Measurements from ENCODE around the gene XNDC1N.

Gene XNDC1N

DNA sequence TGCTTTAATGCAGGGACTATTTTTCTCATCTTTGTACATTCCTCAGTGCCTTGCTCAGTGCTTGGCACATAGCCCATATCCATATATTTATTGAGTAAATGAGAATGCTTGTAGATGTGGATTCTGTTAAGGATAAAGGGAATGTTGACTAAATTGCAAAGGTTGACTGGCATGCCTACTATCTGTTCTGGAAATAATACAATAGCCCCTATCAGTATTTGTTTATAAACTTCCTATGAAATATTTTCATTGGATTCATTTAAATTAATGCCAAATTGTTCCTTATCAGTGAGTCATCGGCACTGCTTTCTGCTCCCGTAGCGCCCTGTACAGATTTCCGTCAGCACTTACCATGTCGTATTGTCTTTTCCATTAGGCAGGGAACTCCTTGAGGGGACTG is 8.4 kb upstream of the XNDC1N start:
- Mint-ChIP-seq H3K27ac (no peak overlapping the region), H3K4me1 (no peaks in the 10 kb centered on the region), H3K4me3 (no peak overlapping the region), H3K36me3 (ENCODE audit: low read depth) (no peaks in the 10 kb centered on the region), H3K27me3 (ENCODE audit: low read depth, poor library complexity) (no peaks in the 10 kb centered on the region), H3K9me3 (no peaks in the 10 kb centered on the region)
- TF ChIP-seq, protein P1, sequence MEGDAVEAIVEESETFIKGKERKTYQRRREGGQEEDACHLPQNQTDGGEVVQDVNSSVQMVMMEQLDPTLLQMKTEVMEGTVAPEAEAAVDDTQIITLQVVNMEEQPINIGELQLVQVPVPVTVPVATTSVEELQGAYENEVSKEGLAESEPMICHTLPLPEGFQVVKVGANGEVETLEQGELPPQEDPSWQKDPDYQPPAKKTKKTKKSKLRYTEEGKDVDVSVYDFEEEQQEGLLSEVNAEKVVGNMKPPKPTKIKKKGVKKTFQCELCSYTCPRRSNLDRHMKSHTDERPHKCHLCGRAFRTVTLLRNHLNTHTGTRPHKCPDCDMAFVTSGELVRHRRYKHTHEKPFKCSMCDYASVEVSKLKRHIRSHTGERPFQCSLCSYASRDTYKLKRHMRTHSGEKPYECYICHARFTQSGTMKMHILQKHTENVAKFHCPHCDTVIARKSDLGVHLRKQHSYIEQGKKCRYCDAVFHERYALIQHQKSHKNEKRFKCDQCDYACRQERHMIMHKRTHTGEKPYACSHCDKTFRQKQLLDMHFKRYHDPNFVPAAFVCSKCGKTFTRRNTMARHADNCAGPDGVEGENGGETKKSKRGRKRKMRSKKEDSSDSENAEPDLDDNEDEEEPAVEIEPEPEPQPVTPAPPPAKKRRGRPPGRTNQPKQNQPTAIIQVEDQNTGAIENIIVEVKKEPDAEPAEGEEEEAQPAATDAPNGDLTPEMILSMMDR (IDR thresholded peaks at IDR 0.05) = no peak
- no peak for DNase-seq

DNA sequence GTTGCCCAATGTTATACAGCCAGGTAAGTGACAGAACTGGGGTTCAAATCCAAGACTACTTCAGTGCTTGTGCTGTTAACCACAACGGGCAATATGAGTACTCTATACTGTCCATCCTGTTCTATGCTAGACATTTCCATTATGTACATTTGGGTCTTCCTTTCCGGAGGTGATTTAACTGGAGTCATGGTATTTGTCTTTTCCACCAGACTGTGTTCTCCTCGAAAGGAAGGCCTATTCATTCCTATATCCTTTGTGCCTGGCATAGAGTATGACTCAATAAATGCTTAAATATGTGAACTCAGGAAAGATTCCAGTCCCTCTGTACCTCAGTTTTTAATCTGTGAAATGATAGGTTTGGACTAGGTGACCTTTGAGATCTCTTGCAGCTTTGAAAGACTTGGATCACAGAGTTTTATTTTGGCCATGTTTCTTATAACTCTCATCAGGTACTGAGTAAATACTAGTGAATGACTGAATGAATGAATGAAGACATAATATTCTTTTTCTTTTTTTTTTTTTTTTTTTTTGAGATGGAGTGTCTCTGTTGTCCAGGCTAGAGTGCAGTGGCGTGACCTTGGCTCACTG is 7.0 kb upstream of the XNDC1N start:
- no peaks in the 10 kb centered on the region for H3K9me3 Mint-ChIP-seq
- no peaks in the 10 kb centered on the region for H3K27me3 Mint-ChIP-seq (ENCODE audit: low read depth, poor library complexity)
- H3K4me1 Mint-ChIP-seq = peaks cover 2% of the 10 kb centered on the region
- H3K36me3 Mint-ChIP-seq (ENCODE audit: low read depth) = no peaks in the 10 kb centered on the region
- H3K27ac Mint-ChIP-seq = no peak overlapping the region
- TF ChIP-seq, protein P1 (IDR thresholded peaks at IDR 0.05) = no peak
- no peak overlapping the region for H3K4me3 Mint-ChIP-seq
- no peak for DNase-seq

DNA sequence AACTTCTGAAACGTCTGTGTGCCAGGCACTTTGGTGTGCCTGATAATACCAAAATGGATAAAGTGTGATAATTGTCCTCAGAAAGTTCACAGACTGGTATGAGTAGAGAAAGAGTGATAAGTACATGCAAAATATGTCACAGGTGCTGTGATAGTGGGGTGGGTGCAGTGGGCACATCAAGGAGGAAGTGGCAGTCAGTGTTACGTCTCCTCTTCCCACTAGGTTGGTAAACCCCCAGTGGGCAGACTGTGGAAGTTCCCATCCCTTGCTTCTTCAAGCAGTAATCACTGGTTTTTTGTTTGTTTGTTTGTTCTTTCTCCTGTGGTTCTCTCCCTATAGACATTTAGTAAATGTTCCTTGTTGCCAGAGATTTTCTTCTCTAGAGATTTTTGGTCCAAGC is 5.8 kb upstream of the XNDC1N start:
- Mint-ChIP-seq H3K4me3 (no peak overlapping the region), H3K9me3 (no peaks in the 10 kb centered on the region), H3K27me3 (ENCODE audit: low read depth, poor library complexity) (no peaks in the 10 kb centered on the region), H3K36me3 (ENCODE audit: low read depth) (no peaks in the 10 kb centered on the region), H3K27ac (no peak overlapping the region), H3K4me1 (peaks cover 14% of the 10 kb centered on the region)
- TF ChIP-seq, protein P1 (IDR thresholded peaks at IDR 0.05) = no peak
- DNase-seq = no peak

DNA sequence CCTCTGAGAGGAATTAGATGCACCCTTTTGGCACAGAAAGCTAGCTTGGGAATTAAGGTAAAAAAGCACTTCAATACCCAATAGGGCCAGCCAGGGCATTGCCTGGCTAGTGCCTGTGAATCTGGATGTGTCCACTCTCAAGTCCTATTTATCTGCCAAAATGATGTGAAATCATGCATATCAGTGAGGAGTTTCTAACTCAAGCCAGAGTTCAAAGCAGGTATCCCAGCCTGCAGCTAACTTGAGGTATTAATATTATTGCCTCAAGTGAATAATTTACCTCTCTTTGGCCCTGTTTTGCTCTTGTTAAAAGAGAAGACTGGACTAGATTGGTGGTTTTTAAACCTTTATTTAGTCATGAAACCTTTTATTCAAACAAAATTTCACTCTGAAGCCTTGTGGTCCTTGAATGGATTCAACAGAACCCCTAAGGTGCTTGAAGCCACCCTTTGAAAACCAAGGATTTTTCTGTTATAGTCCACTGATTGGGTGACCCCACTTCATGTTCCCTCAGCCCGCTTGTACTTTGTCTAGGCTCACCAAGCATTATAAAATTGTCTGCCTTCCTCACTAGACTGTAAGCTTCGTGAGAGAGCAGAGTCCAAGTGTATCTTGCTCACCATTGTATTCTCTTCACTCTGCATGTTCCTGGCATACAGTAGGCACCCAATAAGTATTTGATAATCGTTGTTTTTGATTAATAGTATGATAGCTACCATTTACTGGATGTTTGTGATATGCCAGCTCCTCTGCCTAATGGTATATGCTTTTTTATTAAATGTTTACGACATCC is 4.9 kb upstream of the XNDC1N start:
- TF ChIP-seq, protein P1 (IDR thresholded peaks at IDR 0.05) = no peak
- Mint-ChIP-seq H3K36me3 (ENCODE audit: low read depth) (no peaks in the 10 kb centered on the region), H3K4me1 (peaks cover 20% of the 10 kb centered on the region), H3K4me3 (no peak overlapping the region), H3K9me3 (no peaks in the 10 kb centered on the region), H3K27me3 (ENCODE audit: low read depth, poor library complexity) (no peaks in the 10 kb centered on the region), H3K27ac (no peak overlapping the region)
- DNase-seq = no peak

DNA sequence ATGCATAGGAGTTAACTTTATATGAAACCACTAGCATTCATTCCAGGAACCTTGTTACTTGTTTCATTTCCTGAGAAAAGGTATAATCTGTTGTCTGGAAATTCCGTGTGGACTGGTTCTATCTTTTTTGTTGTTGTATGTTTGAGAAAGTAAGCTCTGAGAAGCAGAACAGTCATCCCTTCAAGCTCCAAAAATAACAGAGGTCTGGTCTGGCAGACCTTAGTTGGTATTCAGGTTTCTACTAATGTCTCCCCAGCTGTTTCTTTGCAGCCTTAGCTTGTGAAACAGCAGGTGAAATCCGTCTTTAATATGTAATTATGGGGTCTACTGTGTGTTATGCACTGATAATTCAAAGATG is 2.8 kb upstream of the XNDC1N start:
- no peak for DNase-seq
- Mint-ChIP-seq H3K4me3 (no peak overlapping the region), H3K9me3 (no peaks in the 10 kb centered on the region), H3K4me1 (peaks cover 33% of the 10 kb centered on the region), H3K36me3 (ENCODE audit: low read depth) (peaks cover 3% of the 10 kb centered on the region), H3K27ac (no peak overlapping the region), H3K27me3 (ENCODE audit: low read depth, poor library complexity) (peaks cover 2% of the 10 kb centered on the region)
- TF ChIP-seq, protein P1 (IDR thresholded peaks at IDR 0.05) = no peak
